Activated CD8-positive, alpha-beta memory T cell treated with anti-CD3 and anti-CD28 coated beads, Interleukin-2, amount 50 U/mL, for 1 hour (primary cell): ENCODE measurements around the gene CD44.
A peak's percentile ranks its signal among the peaks of the same experiment; 100 is the strongest.

Experiments
- DNase-seq: peaks from one replicate; pipeline ENCODE4 v3.0.0-alpha.2; 2020; ENCODE audit errors: extremely low read depth

CD44 gene

DNA sequence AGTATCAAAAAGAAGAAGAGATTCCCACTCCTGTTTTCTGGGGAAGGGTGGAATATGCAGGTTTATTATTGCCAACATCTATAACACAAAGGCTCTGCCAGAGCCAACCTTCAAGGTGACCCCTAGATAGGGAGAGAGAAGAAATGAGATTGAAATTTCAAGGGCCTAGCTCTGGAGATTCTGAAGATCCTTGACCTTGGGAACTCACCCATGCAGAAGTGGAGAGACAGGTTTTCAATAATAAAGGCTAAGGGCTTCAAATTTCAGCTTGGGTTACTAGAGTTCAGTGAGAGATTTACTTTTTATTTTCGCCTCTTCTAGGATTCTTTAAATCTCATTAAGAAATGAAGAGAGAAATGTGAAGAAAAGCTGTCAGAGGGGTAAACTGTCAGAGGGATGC lies 98.4 kb downstream of the CD44 start:
- no peak for DNase-seq

DNA sequence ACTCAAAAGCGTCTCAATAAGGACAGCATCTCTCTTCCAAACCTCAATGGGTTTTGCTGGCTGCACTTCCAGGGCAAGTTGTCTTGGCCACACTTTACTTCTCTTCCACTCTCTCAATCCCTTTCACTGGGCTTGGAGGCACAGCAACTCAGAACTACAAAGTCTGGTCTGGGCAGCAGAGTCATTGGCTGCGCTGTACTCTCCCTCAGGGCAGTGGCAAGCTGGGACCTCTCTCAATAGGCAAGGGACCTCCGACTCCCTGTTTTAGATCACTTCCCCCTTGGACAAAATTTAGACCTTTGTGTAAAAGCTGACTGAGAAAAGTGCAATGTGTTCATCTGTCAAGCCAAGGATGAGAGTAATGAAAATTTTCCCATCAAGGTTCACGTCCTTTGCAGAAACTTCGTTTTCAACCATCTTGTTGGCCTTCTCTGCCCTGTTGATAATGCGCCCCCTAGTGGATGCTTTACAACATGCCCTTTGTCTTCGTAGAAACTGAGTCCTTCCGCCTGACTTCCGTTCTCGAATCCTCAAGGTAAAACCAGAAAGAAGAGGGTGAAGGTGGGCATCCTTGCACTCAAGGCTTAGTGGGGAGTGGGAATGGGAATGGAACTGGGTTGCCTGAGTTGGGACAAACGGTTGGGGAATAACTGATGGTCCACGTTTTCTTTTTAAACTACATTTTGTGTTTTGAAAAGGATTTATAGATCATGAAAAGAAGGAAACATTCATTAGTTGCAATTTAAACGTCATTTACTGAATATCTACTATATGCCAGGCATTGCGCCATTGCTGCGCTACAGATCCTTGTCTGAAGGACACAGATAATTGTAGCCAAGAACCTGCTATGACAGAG lies 99.1 kb downstream of the CD44 start:
- DNase-seq: peak; percentile 23

DNA sequence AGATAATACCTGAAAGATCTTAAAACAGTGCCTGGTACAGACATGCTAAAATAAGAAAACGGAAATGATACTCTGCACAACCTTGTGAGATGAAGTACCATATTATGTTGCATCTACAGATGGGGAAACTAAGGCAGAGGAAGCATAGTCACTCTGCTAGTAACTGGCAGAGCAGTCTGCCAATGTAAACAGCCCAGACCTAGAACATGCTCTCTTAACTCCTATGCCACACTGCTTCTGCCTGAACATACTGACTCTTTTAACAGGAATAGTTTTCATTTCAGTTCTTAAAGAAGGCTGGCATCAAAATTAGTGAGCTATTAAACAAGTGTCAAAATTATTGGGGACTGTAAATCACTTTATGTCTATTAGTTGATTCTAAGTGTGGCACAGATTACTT lies 99.9 kb downstream of the CD44 start:
- no peak for DNase-seq

DNA sequence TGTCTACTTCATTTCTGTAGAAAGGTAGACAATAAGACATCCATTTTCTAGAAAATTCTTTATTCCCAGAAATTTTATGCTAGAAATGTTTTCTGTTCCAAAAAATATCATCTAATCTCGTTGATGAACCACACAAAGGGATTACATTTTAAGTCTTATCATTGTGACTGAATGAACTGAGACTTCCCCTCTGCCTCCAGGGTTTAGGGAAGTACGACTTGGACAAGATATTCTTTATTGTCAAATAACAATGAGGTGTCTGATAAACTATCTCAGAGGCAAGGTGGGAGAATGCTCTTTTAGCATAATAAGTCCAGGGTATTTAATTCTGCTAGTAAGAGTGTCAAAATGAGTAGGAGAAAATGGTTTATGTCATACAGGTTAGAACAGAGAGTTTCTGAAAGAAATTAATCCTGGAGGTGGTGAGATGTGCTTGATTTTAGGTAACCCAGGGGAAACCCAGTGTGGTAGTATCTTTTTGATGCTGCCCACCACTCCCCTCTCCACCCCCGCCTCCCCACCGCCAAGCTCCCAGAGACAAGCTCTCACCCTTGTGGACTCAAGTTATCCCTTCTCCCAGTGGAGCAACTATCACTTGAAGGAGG lies 100.6 kb downstream of the CD44 start:
- no peak for DNase-seq

DNA sequence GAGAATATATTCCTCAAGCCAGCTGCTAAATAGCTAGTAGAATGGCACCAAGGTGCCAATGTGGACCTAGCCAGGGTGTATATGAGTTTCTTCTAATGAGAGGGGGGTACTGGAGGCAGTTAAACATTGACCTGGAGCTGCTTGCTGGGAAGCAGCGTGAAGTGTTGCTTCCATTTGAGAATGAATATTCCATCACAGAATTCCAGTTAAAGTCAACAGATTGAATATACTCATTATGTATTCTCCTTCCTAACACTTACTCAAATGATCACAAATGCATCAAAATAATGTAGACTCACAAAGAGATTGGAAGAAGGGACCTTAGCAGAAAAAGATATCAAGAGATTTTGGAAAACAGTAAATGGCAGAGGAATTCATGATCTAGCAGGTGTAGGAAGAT lies 102.1 kb downstream of the CD44 start:
- DNase-seq: no peak

DNA sequence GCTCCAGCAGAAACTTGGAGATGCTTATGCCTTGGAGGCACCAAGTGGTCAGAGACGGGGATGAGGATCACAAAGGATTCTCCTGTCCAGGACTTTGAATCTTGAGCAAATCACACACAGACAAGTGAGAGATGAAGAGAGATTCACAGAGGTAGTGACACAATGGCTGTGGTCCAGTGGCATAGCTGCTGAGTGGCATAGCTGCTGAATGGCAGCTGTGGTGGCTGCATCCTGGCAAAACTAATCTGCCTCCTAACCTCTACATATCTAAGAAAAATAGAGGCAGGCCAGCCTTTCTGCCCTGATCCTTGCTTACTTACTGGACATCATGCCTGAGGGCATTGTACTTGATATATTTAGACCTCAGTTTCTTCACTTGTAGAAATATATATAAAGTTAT lies 102.6 kb downstream of the CD44 start:
- DNase-seq: no peak

DNA sequence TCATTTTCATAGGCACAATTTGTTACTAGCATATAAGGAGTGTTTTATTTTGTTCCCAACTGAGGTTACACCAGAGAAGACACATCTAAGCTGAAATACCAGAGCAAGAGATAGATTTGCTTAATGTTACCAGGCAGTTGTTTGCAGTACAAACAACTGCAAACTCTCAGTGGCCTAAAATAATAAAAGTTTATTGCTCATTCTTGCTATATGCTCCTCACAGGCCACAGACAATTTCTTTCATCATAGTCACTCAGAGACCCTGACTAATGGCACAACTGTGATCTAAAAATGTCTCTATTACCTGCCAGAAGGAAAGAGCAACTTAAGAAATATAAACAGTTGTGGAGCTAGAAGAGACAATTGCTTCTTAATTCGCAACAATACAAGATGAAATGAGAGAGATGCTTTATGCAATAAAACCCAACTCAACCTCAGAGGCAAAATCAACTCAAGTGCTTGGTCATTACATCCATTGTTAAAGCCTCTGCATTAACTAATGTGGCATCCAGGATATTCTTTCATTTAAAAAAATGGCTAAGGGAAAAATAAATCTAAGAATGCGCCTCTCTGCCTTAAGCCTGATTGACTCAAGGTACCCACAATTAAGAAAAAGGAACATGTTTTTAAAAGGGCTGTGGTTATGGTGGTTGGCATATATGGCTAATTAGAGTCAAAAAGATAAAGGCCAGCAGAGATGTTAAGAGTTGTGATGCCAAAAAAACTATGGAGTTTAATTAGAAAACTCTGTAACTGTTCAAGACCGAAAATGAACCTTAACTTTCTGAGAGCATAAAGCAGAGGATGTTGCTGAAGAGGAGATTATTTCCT lies 103.7 kb downstream of the CD44 start:
- no peak for DNase-seq

DNA sequence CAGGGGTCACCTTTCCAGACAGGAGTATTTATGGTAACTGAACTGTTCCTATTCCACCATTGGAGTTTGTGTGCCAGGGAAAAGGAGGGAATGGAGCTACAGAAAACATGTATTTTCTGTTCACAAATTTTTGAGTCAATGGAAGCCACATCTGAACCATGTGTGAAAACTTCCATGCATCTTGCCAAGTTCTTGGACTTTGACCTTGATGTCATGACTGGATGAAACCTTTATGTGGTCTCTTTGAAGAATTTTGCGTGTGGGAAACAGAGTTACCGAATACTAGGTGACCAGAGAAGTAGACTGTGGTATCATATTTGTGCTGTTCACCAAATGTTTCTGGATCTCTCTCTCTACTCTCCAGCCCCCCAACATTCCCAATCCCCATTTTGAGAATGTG lies 104.8 kb downstream of the CD44 start:
- no peak for DNase-seq

DNA sequence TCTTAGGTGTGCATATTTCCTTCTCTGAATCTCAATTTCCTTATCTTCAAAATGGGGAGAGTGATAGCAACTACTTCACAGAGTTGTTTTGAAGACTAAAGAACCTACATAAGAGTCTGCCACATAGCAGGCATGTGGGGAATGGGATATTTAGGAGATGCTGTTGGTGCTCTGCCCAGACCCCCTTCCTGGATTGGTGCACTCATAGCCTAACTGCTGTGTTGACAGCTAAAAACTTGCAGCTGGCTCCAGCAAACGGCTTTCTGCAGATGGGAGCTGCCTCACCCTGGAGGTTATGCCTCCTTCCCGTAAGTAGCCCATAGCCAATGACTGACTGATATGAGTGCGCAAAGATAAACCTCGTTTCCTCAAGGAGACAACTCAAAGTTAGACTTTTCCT lies 106.1 kb downstream of the CD44 start:
- no peak for DNase-seq

DNA sequence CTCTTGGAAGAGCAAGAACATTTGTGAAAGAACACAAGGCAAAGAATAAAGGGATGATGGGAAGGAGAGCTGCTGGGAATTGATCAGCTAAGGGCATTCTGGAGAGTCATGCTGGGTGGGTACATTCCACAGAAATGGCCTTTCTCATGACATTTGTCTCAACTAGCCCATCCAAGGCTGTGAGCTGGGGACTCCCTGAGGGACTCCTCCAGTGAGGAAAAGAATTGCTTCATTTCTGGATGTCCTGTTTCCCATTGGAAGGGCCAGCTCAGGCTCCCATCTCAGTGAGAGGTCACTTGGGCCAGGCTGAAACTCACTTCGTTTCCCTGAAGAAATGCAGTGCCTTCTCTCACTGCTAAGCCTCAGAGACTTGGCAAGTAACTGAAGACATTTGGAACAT lies 106.8 kb downstream of the CD44 start:
- no peak for DNase-seq

DNA sequence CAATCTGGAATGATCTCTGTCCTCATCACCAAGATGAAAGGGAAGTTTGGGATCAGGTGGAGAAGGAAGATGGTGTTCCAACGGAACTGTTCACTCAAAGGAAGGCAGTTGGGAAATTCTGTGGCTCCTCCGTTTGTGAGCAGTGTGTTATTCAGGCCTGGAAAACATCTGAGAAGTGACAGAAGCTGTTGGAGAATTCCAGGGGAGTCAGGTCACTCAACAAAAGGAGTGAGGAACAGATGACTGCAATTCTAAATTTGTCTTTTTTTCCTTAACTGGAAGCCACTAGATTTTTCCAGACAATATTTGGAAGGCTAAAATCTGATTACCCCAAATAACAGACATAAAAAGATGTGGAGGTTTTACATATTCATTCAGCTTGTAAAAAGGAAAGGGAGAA lies 107.8 kb downstream of the CD44 start:
- DNase-seq: no peak

DNA sequence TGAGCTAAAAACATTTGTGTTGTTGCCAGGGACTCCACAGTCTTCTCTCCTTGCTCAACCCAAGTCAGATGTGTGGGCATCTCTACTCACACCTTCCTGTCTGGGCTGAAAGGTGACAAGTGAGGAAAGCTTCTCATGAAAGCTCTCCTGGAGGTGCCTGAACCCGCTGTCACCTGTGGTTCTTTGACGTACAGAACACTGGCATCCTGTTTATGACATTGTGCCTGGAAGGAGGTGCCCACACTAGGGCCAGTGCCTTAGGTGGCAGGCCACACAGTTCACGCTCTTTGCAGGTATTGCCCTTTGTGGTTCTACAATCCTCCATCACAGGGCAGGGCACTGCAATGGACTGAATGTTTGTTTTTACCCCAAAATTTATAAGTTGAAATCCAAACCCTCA lies 108.5 kb downstream of the CD44 start:
- peak; percentile 74 for DNase-seq

DNA sequence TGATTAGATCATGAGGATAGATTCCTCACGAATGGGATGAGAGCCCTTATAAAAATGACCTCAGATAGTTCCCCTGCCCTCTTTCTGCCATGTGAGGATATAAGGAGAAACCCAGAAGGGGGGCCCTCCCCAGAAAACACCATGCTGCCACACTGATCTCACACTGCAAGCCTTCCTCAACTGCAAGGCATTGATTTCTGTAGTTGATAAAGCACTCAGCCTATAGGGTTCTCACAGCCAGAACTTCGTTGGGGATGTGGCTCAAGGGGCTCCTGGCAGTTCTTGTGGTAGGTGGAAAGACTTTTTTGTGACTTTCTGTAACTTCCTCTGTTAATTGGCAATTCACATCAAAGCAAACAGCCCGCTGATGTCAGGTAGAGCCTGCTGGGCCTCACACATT lies 108.9 kb downstream of the CD44 start:
- no peak for DNase-seq

DNA sequence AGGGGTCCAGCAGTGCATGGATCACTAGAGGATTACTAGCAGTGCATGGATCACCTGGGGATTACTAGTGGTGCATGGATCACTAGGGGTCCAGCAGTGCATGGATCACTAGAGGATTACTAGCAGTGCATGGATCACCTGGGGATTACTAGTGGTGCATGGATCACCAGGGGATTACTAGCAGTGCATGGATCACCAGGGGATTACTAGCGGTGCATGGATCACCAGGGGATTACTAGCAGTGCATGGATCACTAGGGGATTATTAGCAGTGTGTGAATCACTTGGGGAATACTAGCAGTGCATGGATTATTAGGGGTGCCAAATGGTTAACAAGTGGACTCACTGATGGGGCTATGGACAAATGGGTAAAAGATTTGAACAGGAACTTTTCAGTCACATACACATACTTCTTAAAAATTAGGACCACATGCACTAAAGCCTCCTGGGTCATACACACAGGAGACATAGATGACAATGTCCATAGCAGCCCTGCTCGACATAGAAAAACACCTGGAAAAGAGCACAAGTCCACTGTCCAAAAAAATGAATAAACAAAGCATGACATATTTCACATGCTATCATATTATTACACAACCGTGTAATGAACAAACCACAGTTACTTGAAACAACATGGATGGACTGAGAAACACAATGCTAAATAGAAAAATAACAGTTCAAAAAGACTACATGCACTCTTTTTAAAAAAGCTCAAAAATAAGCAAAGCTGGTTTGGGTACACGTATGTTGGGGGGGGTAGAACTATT lies 109.8 kb downstream of the CD44 start:
- DNase-seq: no peak

DNA sequence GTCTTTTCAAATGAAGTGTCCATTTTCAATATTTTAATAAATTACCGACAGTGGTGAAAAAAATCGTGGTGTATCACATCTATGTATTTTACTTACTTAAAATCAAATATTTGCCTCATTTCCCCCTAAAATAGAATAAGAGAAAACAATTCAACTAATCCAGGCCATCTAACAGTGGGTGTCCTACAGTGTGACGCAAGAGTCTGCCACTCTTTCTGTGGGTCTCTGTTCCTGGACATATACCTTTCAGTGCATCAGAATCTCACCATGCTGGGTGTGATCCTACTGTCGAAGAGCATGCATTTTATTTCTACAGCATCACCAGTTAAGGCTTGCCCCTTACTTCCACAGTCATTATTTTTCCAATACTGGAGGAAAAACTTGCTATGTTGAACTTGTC lies 111.2 kb downstream of the CD44 start:
- DNase-seq: no peak

DNA sequence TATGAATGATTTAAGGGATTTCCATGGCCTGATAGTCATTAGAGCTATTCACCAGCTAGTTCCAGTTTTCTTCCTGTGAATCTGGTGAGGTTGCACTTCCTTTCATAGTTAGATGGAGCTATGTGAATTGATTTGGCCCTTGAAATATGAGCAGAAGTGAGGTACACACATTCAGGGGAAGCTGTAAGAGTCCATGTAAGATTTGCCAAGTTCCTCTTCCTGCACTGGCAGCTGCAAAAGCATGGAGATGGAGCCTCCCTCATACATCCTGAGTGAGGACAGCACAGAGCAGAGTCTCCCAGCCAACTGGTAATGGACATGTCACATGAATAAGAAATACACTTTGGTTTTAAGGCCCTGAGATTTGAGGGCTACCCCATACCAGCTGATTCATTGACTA lies 111.7 kb downstream of the CD44 start:
- no peak for DNase-seq

DNA sequence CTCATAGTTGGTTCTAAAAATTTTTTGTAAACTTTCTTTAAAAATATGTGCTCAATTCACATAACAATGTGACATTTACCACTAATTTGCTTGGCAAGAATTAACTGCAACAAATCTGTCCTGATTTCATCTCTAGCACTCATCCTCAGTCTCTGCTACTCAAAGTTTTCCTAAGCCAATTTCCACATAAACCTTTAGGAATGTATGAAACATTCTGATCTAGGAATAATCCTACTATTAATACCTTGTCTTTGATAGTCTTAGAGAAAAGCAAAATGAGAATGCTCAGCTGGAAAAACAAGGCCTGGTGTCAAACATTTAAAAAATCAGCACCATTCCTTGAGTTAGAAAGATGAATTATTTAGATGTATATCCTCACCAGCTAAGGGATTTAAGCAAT lies 114.3 kb downstream of the CD44 start:
- no peak for DNase-seq

DNA sequence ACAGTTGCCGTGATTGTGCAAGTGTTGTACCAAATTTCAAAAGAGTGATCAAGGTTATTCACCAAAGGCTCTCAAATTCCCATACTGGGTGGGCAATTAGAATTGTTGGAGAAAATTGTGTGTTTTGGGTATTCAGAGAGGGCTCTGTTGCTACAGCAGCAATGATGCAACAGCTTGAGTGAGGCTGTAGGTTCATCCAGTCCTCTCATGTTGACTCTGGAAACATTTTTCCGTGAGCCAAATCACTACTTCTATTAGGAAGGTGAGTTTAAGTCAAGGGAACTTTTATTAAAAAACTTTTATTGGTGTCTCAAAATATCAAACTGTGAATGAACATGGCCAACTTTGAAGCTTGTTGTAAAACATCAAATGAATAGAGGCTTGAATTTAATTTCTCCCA lies 116.5 kb downstream of the CD44 start:
- DNase-seq: no peak

DNA sequence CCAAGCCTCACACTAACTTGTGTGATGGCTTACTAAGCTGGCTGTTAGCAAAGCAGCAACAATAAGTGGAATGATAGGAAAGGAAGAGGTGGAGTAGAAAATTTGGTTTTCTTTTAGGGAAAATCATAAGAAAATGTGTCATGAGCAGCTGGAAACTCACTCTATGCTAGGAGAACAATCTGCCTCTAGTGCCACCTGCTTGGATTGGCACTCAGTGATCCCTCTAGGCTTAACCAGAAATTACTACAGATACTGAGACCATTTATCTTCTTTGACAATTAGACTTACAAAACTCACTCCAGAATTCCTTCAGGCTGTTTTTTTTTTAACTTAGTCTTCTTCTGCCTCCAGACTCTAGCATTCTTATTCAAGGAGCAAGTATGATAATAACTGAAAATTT lies 117.3 kb downstream of the CD44 start:
- no peak for DNase-seq

DNA sequence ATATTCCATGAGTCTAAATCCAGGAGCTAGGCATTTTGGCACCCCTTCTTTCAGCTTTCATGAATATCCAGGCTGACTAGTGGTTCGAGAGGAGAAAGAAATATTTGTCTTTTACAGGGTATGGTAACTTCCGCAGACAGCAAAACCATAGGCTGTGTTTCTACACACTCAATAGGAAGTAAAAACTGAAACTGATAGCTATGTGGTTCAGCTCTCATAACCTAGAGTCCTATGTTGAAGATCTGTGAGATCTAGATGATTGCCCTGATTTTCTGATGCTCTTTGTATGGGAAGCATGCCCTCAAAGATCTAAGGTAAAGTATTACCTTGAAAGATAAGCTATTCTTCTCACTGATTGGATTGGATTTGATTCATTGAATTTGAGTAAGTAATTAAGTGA lies 118.3 kb downstream of the CD44 start:
- DNase-seq: no peak

DNA sequence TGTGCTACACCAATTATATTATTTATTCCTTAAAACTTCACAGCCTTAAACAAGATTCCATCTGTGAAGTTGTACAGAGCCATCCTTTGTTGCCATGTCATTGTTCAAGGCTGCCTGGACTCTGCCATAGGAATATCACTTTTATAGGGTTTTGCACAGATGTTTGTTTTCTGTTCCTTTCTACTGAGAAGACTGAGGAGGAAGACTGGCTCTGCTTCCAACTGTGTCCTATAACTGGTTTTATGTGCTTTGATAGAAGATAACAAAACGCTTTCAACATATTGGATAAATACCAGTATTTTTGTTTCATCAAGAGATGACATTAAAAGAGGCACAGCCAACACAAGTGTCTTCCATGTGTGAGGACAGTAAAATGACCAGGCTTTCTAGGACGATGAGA lies 120.6 kb downstream of the CD44 start:
- no peak for DNase-seq

DNA sequence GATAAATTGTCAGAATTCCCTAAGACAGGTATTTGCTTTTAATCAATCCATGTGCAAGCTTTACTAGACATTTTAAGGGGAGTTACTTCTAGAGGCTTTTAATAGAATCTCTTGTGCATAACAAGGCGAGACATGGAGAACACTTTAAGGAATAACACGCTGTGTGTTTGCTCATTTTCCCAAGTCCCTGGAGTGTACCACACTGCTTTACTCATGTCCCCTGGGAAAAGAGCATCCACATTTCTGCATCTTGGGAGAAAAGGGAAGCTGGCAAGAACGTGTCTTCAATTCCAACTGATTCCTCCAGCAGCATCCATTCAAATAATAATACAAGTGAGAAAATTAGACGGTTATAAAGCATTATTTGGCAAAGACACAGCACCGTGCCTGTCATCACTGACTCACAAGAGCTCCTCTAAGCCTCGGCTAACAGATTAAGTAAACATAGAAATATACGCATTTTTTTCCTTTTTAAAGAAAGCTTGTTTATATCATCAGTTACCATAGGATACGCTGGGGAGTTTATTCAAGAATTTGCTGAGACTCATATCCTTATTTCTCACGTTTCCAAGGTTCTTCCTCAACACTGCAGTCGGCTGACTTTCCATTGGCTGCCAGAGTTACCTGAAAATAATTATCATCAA lies 121.5 kb downstream of the CD44 start:
- no peak for DNase-seq
